Measurements from ENCODE around the gene DOCK3. TPM values are rescaled to one million over a fixed set of nuclear protein-coding genes. Genes with fewer than 3 reads are reported as not detected.

Gene DOCK3
- total RNA-seq, 2 donors from 2014 or later: 7.7 to 8.5 TPM

- H3K4me1 Mint-ChIP-seq: no peaks in the 10 kb centered on the region
- Histone ChIP-seq H3K36me3 (ENCODE audit: control insufficient read depth, insufficient read depth, low read length) (no peaks in the 10 kb centered on the region), H3K9me3 (ENCODE audit: control insufficient read depth, low read length) (peaks cover 26% of the 10 kb centered on the region), H3K4me3 (ENCODE audit: low read length) (no peak overlapping the region), H3K27me3 (ENCODE audit: control insufficient read depth, insufficient read depth, low read length, poor library complexity, severe bottlenecking) (no peaks in the 10 kb centered on the region), H3K9ac (ENCODE audit: extremely low read depth, low read length, poor library complexity, severe bottlenecking) (no peak overlapping the region), H3K4me1 (ENCODE audit: control insufficient read depth, insufficient read depth, low read length) (no peaks in the 10 kb centered on the region), H3K27ac (ENCODE audit: low read depth, low read length) (no peak overlapping the region)
- H3K4me3 Mint-ChIP-seq: no peak overlapping the region
- peak overlapping the region; percentile 6 for H3K27ac Mint-ChIP-seq
- no peak for TF ChIP-seq CTCF (conservative IDR thresholded peaks at IDR 0.05)
- peaks cover 28% of the 10 kb centered on the region for H3K36me3 Mint-ChIP-seq (ENCODE audit: low read depth)
- peaks cover 36% of the 10 kb centered on the region for H3K9me3 Mint-ChIP-seq
- H3K27me3 Mint-ChIP-seq (ENCODE audit: insufficient read depth): no peaks in the 10 kb centered on the region
- WGBS, 2 experiments (ENCODE audit: insufficient coverage in 1 of 2, insufficient read length in 1 of 2): 83% methylated on average over 1 of the region's 1 CpG; no CpG with 5 or more reads in 1 of the 2 experiments
- no peak for DNase-seq
These were observed 608.2 kb downstream of the DOCK3 start for GRCh38 chr3:51282931-51283330.

- Histone ChIP-seq H3K36me3 (ENCODE audit: control insufficient read depth, insufficient read depth, low read length) (no peaks in the 10 kb centered on the region), H3K27ac (ENCODE audit: low read depth, low read length) (no peak overlapping the region), H3K4me3 (ENCODE audit: low read length) (no peak overlapping the region), H3K9ac (ENCODE audit: extremely low read depth, low read length, poor library complexity, severe bottlenecking) (no peak overlapping the region), H3K4me1 (ENCODE audit: control insufficient read depth, insufficient read depth, low read length) (no peaks in the 10 kb centered on the region), H3K9me3 (ENCODE audit: control insufficient read depth, low read length) (peaks cover 26% of the 10 kb centered on the region), H3K27me3 (ENCODE audit: control insufficient read depth, insufficient read depth, low read length, poor library complexity, severe bottlenecking) (no peaks in the 10 kb centered on the region)
- H3K27ac Mint-ChIP-seq: peak overlapping the region; percentile 6
- TF ChIP-seq CTCF (conservative IDR thresholded peaks at IDR 0.05): no peak
- H3K4me1 Mint-ChIP-seq: no peaks in the 10 kb centered on the region
- H3K36me3 Mint-ChIP-seq (ENCODE audit: low read depth): peaks cover 28% of the 10 kb centered on the region
- H3K9me3 Mint-ChIP-seq: peaks cover 41% of the 10 kb centered on the region
- 97% methylated on average over 1 of the region's 1 CpG; no CpG with 5 or more reads in 1 of the 2 experiments for WGBS, 2 experiments (ENCODE audit: insufficient coverage in 1 of 2, insufficient read length in 1 of 2)
- no peak overlapping the region for H3K4me3 Mint-ChIP-seq
- DNase-seq: no peak
- no peaks in the 10 kb centered on the region for H3K27me3 Mint-ChIP-seq (ENCODE audit: insufficient read depth)
These were observed 608.7 kb downstream of the DOCK3 start for GRCh38 chr3:51283421-51283820.

- TF ChIP-seq CTCF (conservative IDR thresholded peaks at IDR 0.05): no peak
- H3K27ac Mint-ChIP-seq: no peak overlapping the region
- no peak overlapping the region for H3K27ac ChIP-seq (ENCODE audit: low read depth, low read length)
- no peaks in the 10 kb centered on the region for H3K36me3 ChIP-seq (ENCODE audit: control insufficient read depth, insufficient read depth, low read length)
- peaks cover 2% of the 10 kb centered on the region for H3K36me3 Mint-ChIP-seq (ENCODE audit: low read depth)
- no peaks in the 10 kb centered on the region for H3K4me1 ChIP-seq (ENCODE audit: control insufficient read depth, insufficient read depth, low read length)
- no peak overlapping the region for H3K4me3 Mint-ChIP-seq
- peaks cover 7% of the 10 kb centered on the region for H3K4me1 Mint-ChIP-seq
- no peak overlapping the region for H3K4me3 ChIP-seq (ENCODE audit: low read length)
- no peaks in the 10 kb centered on the region for H3K27me3 ChIP-seq (ENCODE audit: control insufficient read depth, insufficient read depth, low read length, poor library complexity, severe bottlenecking)
- WGBS, 2 experiments (ENCODE audit: insufficient coverage in 1 of 2, insufficient read length in 1 of 2): 70 to 90% methylated on average over 1 to 2 of the region's 2 CpGs
- H3K9me3 ChIP-seq (ENCODE audit: control insufficient read depth, low read length): peaks cover 24% of the 10 kb centered on the region
- no peak overlapping the region for H3K9ac ChIP-seq (ENCODE audit: extremely low read depth, low read length, poor library complexity, severe bottlenecking)
- peaks cover 29% of the 10 kb centered on the region for H3K9me3 Mint-ChIP-seq
- DNase-seq: no peak
- no peaks in the 10 kb centered on the region for H3K27me3 Mint-ChIP-seq (ENCODE audit: insufficient read depth)
These were observed 620.9 kb downstream of the DOCK3 start for GRCh38 chr3:51295625-51296024.
